ENCODE data around the gene SERBP1. TPM values are rescaled to one million over a fixed set of nuclear protein-coding genes. Genes with fewer than 3 reads are reported as not detected.

Gene SERBP1
- total RNA-seq, 1 experiment from 2014 or later = 325 TPM

GRCh38 chr1:67372898-67373297 lies 57.3 kb downstream of the SERBP1 start:
- Histone ChIP-seq H3K4me1 (ENCODE audit: control insufficient read depth in 1 of 2, insufficient read depth in 2 of 2, low read length in 2 of 2) (no peaks in the 10 kb centered on the region; a peak in 1 of 4 replicates), H3K79me2 (ENCODE audit: insufficient read depth, low read length) (no peaks in the 10 kb centered on the region), H2AFZ (ENCODE audit: low read depth, low read length, poor library complexity, severe bottlenecking) (no peak overlapping the region), H3K4me3 (replicated peaks in 1 of 2; ENCODE audit: low read depth in 1 of 2, low read length in 2 of 2) (no peak overlapping the region), H3K4me2 (ENCODE audit: low read length) (no peak overlapping the region), H3K27me3 (ENCODE audit: insufficient read depth, low read length) (no peaks in the 10 kb centered on the region), H3K36me3 (ENCODE audit: control insufficient read depth in 1 of 2, insufficient read depth in 2 of 2, low read length in 2 of 2) (no peaks in the 10 kb centered on the region), H4K20me1 (ENCODE audit: insufficient read depth) (no peaks in the 10 kb centered on the region), H3K27ac (ENCODE audit: low read depth, low read length) (no peak overlapping the region), H3K9me3 (ENCODE audit: control insufficient read depth in 1 of 2, insufficient read depth in 1 of 2, low read depth in 1 of 2, low read length in 2 of 2) (no peaks in the 10 kb centered on the region), H3K9me2 (ENCODE audit: insufficient read depth) (no peaks in the 10 kb centered on the region), H3K9ac (ENCODE audit: low read length) (no peak overlapping the region)
- ATAC-seq (no peak), DNase-seq (ENCODE audit: low read depth, low spot score) (no peak)
- ChIA-PET POLR2A (no interaction called here), CTCF (no interaction called here), RAD21 (ENCODE audit: low non-redundant PET in 1 of 2, low total read pairs in 2 of 2, uncharacterized antibody in 2 of 2, unreplicated experiment in 2 of 2) (no interaction called here)
- TF ChIP-seq POLR2A (IDR thresholded peaks at IDR 0.05; ENCODE audit: borderline replicate concordance, extremely low read depth, insufficient read depth, insufficient read length) (no peak), EGR1 (IDR thresholded peaks at IDR 0.05; ENCODE audit: low read depth) (no peak), ELF1 (IDR thresholded peaks at IDR 0.05; ENCODE audit: borderline replicate concordance, low read depth) (no peak), EZH2 (IDR thresholded peaks at IDR 0.05) (no peak), MAX (IDR thresholded peaks at IDR 0.05) (no peak), EZH2phosphoT487 (IDR thresholded peaks at IDR 0.05; ENCODE audit: borderline replicate concordance) (no peak), SRF (IDR thresholded peaks at IDR 0.05; ENCODE audit: low read depth) (no peak), JUND (IDR thresholded peaks at IDR 0.05) (no peak), ZNF274 (IDR thresholded peaks at IDR 0.05; ENCODE audit: low read depth, low read length) (no peak), FOSL1 (IDR thresholded peaks at IDR 0.05; ENCODE audit: low read depth) (no peak), ZBTB33 (IDR thresholded peaks at IDR 0.05; ENCODE audit: extremely low read depth, insufficient replicate concordance, low read length) (no peak), POLR2AphosphoS5 (IDR thresholded peaks at IDR 0.05; ENCODE audit: low read depth, low read length) (no peak), REST (IDR thresholded peaks at IDR 0.05; ENCODE audit: low read depth) (no peak), SIN3A (IDR thresholded peaks at IDR 0.05; ENCODE audit: low read depth) (no peak), ZFX (IDR thresholded peaks at IDR 0.05) (no peak)
- no TSS peak for BruUV-seq (replicated peaks)
- intact Hi-C loops (cut with micrococcal nuclease) = no loop called here
